ENCODE measurements around the gene CRY1. TPM values are rescaled to one million over a fixed set of nuclear protein-coding genes. Genes with fewer than 3 reads are reported as not detected.

CRY1 gene
- total and polyA plus RNA-seq, 2 of the 4 experiments (the other 2 are of a cell fraction): 5.9 to 9.9 TPM

Other genes starting within 250 kb of the CRY1 start
- 99.7 and 154 TPM in 2 replicates for gene TMEM263, start 137.6 kb downstream of the CRY1 start, total RNA-seq (2012; rRNA removed)
- gene TMEM263, start 137.6 kb downstream of the CRY1 start, polyA plus RNA-seq (2012; rRNA removed): 43.1 and 47.9 TPM in 2 replicates
- gene MTERF2, start 106.4 kb downstream of the CRY1 start, total RNA-seq (2012; rRNA removed): 3.0 and 3.3 TPM in 2 replicates
- 2.6 and 3.8 TPM in 2 replicates for gene MTERF2, start 106.4 kb downstream of the CRY1 start, polyA plus RNA-seq (2012; rRNA removed)

All from IMR-90 (cell line).